Ascending aorta (tissue), 2 donors: ENCODE measurements around the gene CACNA2D3. TPM values are rescaled to one million over a fixed set of nuclear protein-coding genes. Genes with fewer than 3 reads are reported as not detected.

ENCODE experiments used
- DNase-seq, 2 donors: peaks; one replicate each; pipeline ENCODE4 v3.0.0-alpha.2; 2019; ENCODE audit warnings: low spot score in 2 of 2
- H3K27ac ChIP-seq, 2 donors: fragments of 200-600 bp; sonication (generic); one replicate each; pipeline ENCODE4 v1.5.1; 2016 to 2017; ENCODE audit warnings: mild to moderate bottlenecking in 1 of 2
- H3K27me3 ChIP-seq: fragments of 200-600 bp; sonication (generic); one replicate; pipeline ENCODE4 v1.5.1; 2017
- H3K36me3 ChIP-seq, 2 donors: fragments of 200-600 bp; sonication (generic); one replicate each; pipeline ENCODE4 v1.5.1; 2016
- H3K4me1 ChIP-seq, 2 donors: fragments of 200-600 bp; sonication (generic); one replicate each; pipeline ENCODE4 v1.5.1; 2016 to 2017; ENCODE audit warnings: mild to moderate bottlenecking in 1 of 2
- H3K4me3 ChIP-seq, 2 donors: fragments of 200-600 bp; sonication (generic); one replicate each; pipeline ENCODE4 v1.5.1; 2016 to 2017; ENCODE audit warnings: mild to moderate bottlenecking in 1 of 2
- H3K9me3 ChIP-seq, 2 donors: fragments of 200-600 bp; sonication (generic); one replicate each; pipeline ENCODE4 v1.5.1; 2016
- intact Hi-C: fragments of 100-400 bp; cut with DNase I; formaldehyde crosslinking; loops from one replicate; pipeline ENCODE4 v1.15.1; 2023
- total RNA-seq: library from RNA; depleted of rRNA; stranded (reverse); fragments of >200 nt; gene quantifications from one replicate; pipeline ENCODE4 v1.1.0, GENCODE V29; 2016
- TF ChIP-seq, protein P1 (sequence below), 3 experiments: fragments of 200-600 bp in 2 of 3; fragments of 450-650 bp in 1 of 3; sonication (generic) in 2 of 3; IDR thresholded peaks; one replicate each; pipeline ENCODE4 v1.5.1; 2016 to 2019; ENCODE audit warnings: antibody characterized with exemption in 3 of 3, mild to moderate bottlenecking in 1 of 3, moderate library complexity in 1 of 3

The CACNA2D3 gene
- total RNA-seq, 1 donor from 2014 or later, result not detected

DNA sequence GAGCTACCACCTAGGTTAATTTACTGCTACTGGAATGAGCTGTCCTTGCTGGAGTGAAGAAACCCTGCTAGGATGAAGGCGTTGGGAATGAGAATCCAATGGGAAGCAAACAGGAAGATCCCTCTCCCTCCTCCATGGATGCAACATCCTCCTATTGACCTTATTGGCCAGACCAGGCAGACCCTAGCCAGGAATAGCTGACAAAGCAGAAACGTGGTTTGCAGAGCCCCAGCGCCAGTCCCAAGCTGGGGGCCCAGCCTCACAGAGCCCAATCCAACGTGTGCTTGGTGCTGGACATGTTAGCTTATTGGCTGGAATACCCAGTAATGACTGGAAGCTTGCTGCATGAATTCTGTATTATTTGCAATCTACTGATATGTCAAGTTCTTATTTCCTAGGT, 532.4 kb downstream of the CACNA2D3 start:
- DNase-seq, result no peak
- Histone ChIP-seq H3K4me1 (no peaks in the 10 kb centered on the region), H3K36me3 (no peaks in the 10 kb centered on the region), H3K27me3 (no peaks in the 10 kb centered on the region), H3K9me3 (no peaks in the 10 kb centered on the region), H3K4me3 (no peak overlapping the region), H3K27ac (no peak overlapping the region)
- TF ChIP-seq, protein P1, sequence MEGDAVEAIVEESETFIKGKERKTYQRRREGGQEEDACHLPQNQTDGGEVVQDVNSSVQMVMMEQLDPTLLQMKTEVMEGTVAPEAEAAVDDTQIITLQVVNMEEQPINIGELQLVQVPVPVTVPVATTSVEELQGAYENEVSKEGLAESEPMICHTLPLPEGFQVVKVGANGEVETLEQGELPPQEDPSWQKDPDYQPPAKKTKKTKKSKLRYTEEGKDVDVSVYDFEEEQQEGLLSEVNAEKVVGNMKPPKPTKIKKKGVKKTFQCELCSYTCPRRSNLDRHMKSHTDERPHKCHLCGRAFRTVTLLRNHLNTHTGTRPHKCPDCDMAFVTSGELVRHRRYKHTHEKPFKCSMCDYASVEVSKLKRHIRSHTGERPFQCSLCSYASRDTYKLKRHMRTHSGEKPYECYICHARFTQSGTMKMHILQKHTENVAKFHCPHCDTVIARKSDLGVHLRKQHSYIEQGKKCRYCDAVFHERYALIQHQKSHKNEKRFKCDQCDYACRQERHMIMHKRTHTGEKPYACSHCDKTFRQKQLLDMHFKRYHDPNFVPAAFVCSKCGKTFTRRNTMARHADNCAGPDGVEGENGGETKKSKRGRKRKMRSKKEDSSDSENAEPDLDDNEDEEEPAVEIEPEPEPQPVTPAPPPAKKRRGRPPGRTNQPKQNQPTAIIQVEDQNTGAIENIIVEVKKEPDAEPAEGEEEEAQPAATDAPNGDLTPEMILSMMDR (IDR thresholded peaks at IDR 0.05), result no peak
- intact Hi-C loops, result no loop called here

DNA sequence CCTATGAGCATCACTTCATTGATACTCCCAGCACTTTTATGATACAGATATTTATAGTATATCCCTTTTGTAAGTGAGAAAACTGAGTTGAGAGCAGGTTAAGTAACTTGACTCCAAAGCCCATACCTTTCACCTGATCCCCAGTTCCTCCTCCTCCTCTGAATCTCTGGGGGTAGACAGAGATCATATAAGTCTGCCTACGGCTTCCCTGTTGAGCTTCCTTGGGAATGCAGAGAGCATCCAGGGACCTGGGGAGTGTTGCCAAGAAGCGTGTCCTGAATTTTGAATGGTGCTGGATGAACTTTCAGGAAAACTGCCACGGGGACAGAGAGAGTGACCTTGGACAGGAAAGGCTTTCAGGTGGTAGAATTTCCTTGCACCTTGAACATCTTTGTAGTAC, 537.0 kb downstream of the CACNA2D3 start:
- Histone ChIP-seq H3K27ac (no peak overlapping the region), H3K4me1 (no peaks in the 10 kb centered on the region), H3K4me3 (no peak overlapping the region), H3K27me3 (no peaks in the 10 kb centered on the region), H3K9me3 (no peaks in the 10 kb centered on the region), H3K36me3 (no peaks in the 10 kb centered on the region)
- intact Hi-C loops, result no loop called here
- DNase-seq, result no peak
- TF ChIP-seq, protein P1 (IDR thresholded peaks at IDR 0.05), result no peak

DNA sequence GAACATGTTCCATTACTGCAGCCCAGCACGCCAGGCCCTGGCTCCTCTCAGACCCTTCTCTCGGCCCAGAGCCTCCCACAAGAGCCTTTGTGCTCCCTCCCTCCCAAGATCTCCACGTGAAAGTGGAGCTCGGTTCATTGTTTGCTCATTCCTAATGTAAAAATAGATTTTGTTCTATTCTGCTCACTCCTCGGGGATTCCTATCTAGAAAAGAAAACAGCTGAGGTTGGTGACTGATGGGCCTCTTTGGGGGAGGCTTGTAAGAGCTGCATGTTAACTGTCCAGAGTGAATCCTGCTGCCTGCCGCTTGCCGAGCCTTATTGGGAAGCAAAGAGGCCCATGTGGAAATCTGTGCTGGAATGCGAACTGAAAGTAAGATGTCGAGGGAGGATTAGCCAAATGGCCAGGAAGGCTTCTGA, 538.4 kb downstream of the CACNA2D3 start:
- no peaks in the 10 kb centered on the region for H3K4me1 ChIP-seq
- DNase-seq, result no peak
- TF ChIP-seq, protein P1 (IDR thresholded peaks at IDR 0.05), result no peak
- no peaks in the 10 kb centered on the region for H3K27me3 ChIP-seq
- H3K9me3 ChIP-seq, result no peaks in the 10 kb centered on the region
- H3K27ac ChIP-seq, result peak overlapping the region in 1 of 2 donors; percentile 41
- no peaks in the 10 kb centered on the region for H3K36me3 ChIP-seq
- H3K4me3 ChIP-seq, result peak overlapping the region in 1 of 2 donors; percentile 31
- intact Hi-C loops, result no loop called here

DNA sequence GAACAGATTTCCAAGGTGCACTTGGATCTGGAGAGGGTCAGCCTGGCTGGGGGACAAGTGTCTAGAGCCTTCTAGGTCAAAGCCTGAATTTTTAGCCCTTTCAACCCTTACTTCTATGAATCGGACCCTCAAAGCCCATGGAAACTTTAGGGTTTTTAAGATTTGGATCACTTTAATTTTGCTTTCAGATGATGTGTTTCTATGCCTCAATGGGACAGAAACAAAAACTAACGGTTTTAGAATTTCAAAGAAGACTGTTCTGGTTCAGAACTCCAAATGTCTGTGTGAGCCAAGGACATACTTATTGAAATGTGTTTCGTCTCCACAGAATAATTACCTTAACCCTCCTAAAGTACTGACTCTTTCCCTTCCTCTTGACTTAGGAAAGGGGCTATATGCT, 538.8 kb downstream of the CACNA2D3 start:
- intact Hi-C loops, result no loop called here
- H3K4me1 ChIP-seq, result no peaks in the 10 kb centered on the region
- TF ChIP-seq, protein P1 (IDR thresholded peaks at IDR 0.05), result no peak
- no peaks in the 10 kb centered on the region for H3K36me3 ChIP-seq
- H3K27me3 ChIP-seq, result no peaks in the 10 kb centered on the region
- no peaks in the 10 kb centered on the region for H3K9me3 ChIP-seq
- H3K27ac ChIP-seq, result peak overlapping the region in 1 of 2 donors; percentile 41
- H3K4me3 ChIP-seq, result peak overlapping the region in 1 of 2 donors; percentile 31
- no peak for DNase-seq

DNA sequence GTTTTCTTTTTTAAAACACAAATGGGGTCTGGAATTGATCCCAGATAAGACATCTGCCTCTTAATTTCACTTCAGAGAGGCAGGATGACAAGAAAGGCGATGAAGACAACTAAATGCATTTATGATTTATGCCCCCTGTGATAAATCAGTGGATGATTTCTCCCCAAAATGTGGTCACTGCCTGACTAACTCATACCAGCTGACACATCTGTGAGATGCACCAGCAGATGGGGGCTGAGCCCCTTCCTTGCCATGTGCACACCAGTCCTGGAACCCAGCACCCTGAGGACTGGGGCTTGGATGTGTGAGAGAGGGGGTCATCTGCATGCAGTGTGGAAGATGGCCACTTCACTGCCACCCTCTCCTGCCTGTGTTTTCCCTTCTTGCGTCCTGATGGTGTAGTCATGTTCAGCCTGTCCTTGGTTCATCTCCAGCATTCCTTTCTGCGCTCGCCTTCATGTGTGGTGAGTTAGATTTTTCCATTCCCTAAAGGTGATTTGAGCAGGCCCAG, 541.2 kb downstream of the CACNA2D3 start:
- intact Hi-C loops, result no loop called here
- H3K4me1 ChIP-seq, result no peaks in the 10 kb centered on the region
- H3K27me3 ChIP-seq, result no peaks in the 10 kb centered on the region
- no peak overlapping the region for H3K27ac ChIP-seq
- H3K9me3 ChIP-seq, result no peaks in the 10 kb centered on the region
- no peak overlapping the region for H3K4me3 ChIP-seq
- TF ChIP-seq, protein P1 (IDR thresholded peaks at IDR 0.05), result no peak
- H3K36me3 ChIP-seq, result no peaks in the 10 kb centered on the region
- no peak for DNase-seq
